GM12891 (cell line): ENCODE measurements around the gene TEX2.

ENCODE experiments used
- DNase-seq: peaks from one replicate; pipeline ENCODE4 v3.0.0; 2011; ENCODE audit warnings: low spot score; ENCODE audit not compliant: insufficient read length
- FAIRE-seq: peaks from 2 replicates; lab custom pipeline; 2011; peaks lifted over from hg19 to GRCh38; lab: Jason Lieb, UNC
- PAX5 ChIP-seq: IDR thresholded peaks from 2 replicates; pipeline ENCODE4 v1.6.1; 2011; ENCODE audit warnings: low read length, moderate library complexity, mild to moderate bottlenecking; ENCODE audit not compliant: insufficient read depth, severe bottlenecking
- POLR2A ChIP-seq: IDR thresholded peaks from 2 replicates; pipeline ENCODE4 v1.6.1; 2011; ENCODE audit warnings: low read depth, low read length, control low read depth
- POLR2AphosphoS5 ChIP-seq: IDR thresholded peaks from 2 replicates; pipeline ENCODE4 v1.6.1; 2011; ENCODE audit warnings: low read depth, low read length, control low read depth
- POU2F2 ChIP-seq: IDR thresholded peaks from 2 replicates; pipeline ENCODE4 v1.6.1; 2011; ENCODE audit warnings: low read depth, mild to moderate bottlenecking, control low read depth, low read length, moderate library complexity
- SPI1 ChIP-seq: IDR thresholded peaks from 2 replicates; pipeline ENCODE4 v1.6.1; 2011; ENCODE audit warnings: low read depth, low read length, control low read depth
- TAF1 ChIP-seq: IDR thresholded peaks from 2 replicates; pipeline ENCODE4 v1.6.1; 2011; ENCODE audit warnings: low read depth, low read length, control low read depth

TEX2 gene

DNA sequence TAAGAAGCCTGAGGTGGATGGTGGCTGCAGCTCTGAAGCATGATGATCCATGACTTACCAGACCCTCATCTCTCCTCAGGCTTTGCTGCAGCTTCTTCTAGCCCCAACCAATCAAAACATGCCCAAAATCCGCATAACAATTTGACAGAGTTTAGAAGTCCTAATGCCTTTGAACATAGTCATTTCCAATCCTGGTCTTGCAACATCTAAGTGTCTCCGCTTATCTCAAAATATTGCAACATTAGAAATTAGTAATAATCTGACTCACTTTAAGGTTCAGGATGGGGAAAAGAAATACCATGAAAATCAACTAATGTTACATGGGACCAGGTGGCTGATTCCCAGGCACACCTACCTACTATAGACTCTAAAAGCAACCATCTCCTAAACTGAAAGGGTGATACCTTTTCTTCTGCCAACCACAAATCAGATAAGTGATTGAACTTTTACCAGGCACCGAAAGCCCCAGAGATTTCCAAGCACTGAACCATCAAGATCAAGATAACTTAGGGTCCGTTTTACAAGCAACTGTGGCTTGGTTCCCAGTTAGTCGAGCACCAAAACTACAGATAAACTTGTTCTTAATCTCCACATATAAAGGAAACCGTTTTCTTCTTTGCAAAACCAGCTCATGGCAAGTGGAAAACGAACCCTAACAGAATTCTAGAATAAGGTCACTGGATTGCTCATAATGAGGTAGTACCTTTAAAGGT lies 147.1 kb downstream of the TEX2 start:
- FAIRE-seq (no peak), DNase-seq (no peak)
- TF ChIP-seq TAF1 = no peak
- no peak for TF ChIP-seq POLR2AphosphoS5
- TF ChIP-seq POLR2A = no peak
- TF ChIP-seq SPI1 = no peak
- TF ChIP-seq PAX5 = no peak
- no peak for TF ChIP-seq POU2F2

DNA sequence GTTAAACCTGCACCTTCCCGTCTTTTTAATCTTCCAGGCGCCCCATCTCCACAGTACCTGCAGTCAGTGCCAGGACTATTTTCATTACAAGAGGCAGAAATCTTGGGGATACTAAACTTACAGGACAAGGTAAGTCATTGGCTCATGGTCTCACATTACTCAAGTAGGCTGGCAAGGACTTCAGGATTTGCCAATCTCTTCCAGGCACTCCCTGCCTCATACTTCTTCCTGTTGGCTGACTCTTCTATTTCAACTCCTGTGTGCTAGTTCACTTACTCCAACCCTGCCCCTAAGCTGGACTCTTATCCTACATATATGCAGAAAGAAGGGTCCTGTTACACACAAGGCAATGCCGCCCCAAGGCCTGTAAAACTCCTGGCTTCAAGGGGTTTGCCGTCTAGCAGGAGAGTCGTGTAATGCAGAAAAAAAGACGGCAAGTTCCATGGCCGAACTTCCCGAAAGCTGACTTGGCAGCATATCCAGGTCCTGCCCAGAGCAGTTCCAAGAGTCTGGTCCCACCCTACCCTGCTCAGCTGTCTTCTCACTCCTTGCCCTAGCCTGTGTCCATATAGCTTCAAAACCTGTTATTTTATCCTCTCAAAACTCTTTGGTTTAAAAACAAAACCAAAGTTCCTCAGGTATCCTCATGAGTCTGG lies 147.9 kb downstream of the TEX2 start:
- FAIRE-seq = no peak
- no peak for DNase-seq
- no peak for TF ChIP-seq POU2F2
- TF ChIP-seq PAX5 = no peak
- TF ChIP-seq POLR2AphosphoS5 = no peak
- TF ChIP-seq POLR2A = no peak
- no peak for TF ChIP-seq TAF1
- TF ChIP-seq SPI1 = no peak

DNA sequence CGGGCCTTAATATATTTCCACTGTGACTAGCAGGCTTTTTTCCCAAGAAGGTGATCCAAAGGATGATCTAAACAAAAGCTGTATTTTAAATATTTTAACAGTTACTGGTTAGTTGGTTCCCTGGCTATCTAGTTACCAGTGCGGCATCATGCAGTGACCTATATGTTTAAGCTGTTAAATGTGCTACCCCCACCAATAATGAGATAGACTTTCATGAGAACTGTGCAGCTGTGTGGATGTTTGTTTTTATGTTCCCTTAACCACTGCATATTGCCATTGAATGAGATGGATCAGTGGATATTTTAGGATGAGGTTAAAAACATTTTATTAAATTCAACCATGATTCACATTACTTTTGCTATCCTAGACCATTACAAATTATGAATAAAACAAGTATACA lies 150.1 kb downstream of the TEX2 start:
- no peak for FAIRE-seq

DNA sequence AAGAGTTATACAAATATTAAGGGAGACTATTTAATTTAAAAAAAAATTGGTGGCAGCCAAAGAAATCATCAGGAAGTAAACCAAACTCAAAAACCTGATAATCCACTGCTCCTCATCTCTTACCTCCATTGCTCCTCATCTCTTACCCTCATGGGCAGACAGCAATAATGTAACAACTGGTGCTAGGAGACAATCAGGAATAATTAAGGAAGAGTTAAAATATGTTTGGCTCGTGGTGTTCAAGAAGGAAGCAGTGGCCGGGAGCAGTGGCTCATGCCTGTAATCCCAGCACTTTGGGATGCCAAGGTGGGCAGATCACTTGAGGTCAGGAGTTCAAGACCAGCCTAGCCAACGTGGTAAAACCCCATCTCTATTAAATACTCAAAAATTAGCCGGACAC lies 151.2 kb downstream of the TEX2 start:
- FAIRE-seq (no peak), DNase-seq (no peak)
- TF ChIP-seq TAF1 (no peak), SPI1 (no peak), PAX5 (no peak), POLR2A (no peak), POU2F2 (no peak), POLR2AphosphoS5 (no peak)

More for the DNA sequence above, 150.1 kb downstream of the TEX2 start:
- TF ChIP-seq POU2F2 (no peak), SPI1 (no peak)
- DNase-seq = no peak

DNA sequence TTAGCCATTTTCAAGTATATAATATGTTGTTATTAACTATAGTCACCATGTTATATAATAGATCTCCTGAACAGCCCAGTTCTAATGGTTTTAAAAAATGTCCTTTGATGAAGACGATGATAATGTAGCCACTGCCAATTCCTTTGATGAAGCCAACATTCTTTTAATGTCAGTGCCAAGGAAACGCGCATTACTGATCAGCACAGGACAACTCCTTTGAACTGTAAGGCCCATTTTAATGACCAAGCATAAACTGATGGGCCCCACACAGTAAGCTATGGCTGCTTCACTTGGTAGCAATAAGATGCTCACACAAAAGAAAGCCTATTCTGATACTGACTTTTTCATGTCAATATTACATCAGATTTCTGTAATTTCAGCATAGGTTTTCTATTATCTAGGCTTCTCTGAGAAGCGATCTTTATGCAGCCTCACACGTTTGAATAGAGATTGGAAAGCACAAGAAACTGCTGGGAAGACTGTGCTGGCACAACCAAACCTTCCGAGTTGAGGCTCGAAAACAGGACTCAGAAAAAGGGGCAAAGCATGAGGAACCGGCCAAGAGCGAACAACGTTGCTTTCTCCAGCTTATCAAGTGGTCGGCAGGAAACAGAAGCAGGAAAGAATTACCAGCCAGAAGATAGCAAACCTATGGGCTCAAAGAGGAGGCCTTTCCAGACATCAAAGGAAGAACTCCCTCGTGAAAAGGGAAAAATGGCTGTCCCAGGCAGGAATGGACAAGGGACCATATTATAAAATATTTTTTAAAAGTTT lies 152.5 kb downstream of the TEX2 start:
- TF ChIP-seq POLR2A (no peak), POLR2AphosphoS5 (no peak), TAF1 (no peak), SPI1 (no peak), PAX5 (no peak), POU2F2 (no peak)
- FAIRE-seq (no peak), DNase-seq (no peak)

DNA sequence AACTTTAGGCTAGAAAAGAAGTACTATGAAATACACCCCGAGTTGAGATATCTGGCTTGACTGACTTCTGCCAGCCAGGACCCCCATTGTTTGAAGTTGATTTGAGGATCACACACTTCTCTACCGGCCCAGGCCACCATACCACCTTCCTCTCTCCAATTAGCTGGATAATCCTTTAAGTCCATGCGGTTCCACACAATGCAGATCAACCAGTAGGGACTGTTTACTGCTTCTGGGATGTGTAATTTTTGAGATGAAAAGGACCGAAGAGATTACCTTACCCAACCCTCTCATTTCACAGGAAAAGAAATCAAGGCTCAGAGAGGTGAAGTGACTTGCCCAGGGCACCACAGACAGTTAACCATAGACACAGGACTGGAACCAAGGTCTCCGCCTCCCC lies 153.7 kb downstream of the TEX2 start:
- DNase-seq (no peak), FAIRE-seq (no peak)
- TF ChIP-seq PAX5 (no peak), SPI1 (no peak), TAF1 (no peak), POLR2A (no peak), POU2F2 (no peak), POLR2AphosphoS5 (no peak)

DNA sequence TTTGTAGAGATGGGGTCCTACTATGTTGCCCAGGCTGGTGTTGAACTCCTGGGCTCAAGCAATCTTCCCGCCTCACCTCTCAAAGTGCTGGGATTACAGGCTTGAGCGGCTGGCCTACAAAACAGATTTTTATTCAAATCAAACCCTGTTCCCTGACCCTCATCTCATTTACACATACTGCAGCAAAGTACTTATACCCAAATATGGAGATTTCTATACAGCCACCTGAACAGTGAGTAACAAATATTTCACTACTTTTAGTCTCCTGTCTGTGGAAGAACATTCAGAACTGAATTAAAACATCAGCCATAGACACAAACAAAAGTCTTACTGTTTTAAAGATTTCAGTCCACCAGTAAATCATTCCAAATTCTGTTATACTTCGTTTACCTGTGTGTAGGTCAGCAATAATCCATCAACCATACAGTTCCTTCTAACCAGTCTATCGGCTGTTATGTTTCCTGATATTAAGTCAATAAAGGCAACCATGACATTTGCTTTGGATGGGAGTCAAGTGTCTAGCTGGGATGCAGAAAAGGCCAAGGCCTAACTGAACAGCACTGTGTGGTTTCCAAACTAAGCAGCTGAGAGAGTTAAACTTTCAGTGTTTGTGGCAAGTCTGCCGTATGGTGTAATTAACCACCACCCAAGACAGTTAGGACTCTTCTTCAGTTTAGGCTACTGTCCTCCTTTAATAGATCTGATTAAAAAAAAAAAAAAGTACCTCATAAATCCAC lies 155.4 kb downstream of the TEX2 start:
- no peak for TF ChIP-seq POLR2A
- TF ChIP-seq SPI1 = no peak
- TF ChIP-seq PAX5 = no peak
- TF ChIP-seq POLR2AphosphoS5 = no peak
- TF ChIP-seq POU2F2 = no peak
- no peak for TF ChIP-seq TAF1
- no peak for FAIRE-seq
- no peak for DNase-seq

DNA sequence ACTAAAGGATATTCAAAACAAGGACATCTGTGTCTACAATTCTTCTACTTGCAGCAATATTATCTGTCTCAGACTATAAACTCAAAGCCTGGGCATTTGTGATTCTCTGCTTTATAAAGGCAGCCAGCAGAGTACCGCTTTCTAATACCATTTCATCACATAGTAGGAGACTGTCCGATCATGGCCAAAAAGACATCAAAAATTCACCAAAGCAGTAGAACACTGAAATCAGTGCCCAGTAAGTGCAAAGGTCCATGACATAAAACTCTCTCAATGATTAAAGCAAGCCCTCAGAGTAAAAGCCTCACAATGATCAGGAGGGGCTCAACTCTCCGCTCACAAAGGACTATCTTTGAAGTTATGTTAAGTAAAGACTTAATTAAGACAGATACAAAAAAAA lies 156.1 kb downstream of the TEX2 start:
- TF ChIP-seq SPI1 (no peak), POU2F2 (no peak), POLR2A (no peak), POLR2AphosphoS5 (no peak), PAX5 (no peak), TAF1 (no peak)
- FAIRE-seq (no peak), DNase-seq (no peak)
